Stimulated activated CD8-positive, alpha-beta memory T cell treated with anti-CD3 and anti-CD28 coated beads, Interleukin-4, amount 100 ng/mL, for 1 hour (primary cell): Measurements from ENCODE around the gene ATP5PO.

Source experiments
- DNase-seq, 2 donors: peaks; one replicate each; pipeline ENCODE4 v3.0.0-alpha.2; 2020; ENCODE audit warnings: low read depth in 2 of 2, low spot score in 1 of 2

The ATP5PO gene

DNA sequence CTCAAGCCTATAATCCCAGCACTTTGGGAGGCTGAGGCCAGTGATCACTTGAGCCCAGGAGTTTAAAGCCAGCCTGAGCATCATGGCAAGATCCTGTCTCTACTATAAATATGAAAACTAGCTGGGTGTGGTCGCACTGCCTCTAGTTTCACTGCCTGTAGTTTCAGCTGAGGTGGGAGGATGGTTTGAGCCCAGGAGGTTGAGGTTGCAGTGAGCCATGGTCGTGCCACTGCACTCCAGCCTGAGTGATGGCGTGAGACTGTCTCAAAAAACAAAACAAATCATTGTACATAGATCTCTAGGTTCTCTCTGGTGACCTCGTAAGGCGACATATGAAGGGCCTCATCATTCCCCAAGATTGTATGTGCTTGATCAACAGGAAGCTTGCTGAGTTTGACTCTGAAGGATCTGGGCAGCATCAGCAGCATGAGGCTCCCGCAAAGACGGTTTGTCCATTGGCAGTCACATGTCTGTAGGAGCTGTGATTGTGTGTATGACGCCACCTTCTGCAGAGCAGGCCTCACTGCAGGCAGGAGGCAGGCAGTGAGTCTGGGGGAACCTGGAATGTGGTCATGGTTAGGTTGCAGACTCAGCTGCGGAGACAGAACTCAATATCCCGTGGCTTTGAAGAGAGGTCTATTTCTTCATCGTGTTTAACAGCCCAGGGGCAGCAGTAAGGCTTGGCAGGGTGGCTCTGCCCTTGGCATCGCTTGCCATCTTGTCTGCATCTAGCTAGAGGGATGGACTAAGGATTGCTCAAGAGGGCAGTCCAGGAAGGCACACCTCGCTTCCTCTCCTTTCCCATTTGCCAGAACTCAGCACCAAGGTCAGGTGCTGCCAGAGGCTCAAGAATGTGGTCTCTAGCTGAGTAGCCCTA lies 14.0 kb downstream of the ATP5PO start:
- no peak for DNase-seq

- DNase-seq = no peak
Observed at GRCh38 chr21:33899199-33899598, 16.4 kb downstream of the ATP5PO start.

DNA sequence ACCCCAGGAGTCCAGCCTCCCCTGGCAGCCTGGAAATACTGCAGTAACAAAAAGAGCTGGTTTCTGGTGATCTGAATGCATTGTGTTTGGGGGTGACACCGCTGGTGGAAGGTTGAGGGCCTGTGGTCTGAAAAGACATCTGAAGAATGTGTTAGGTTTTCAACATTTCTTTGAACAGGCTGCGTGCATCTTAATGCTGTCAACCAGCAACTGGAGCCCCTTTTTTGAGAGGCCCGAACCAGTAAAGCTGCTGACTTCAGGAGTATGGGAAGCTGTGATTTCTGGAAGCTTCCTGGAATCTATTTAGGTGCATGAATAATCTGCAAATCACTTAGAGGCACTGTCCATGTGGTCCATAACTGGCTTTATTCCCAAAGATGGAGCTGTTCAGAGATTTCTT lies 17.0 kb downstream of the ATP5PO start:
- no peak for DNase-seq

DNA sequence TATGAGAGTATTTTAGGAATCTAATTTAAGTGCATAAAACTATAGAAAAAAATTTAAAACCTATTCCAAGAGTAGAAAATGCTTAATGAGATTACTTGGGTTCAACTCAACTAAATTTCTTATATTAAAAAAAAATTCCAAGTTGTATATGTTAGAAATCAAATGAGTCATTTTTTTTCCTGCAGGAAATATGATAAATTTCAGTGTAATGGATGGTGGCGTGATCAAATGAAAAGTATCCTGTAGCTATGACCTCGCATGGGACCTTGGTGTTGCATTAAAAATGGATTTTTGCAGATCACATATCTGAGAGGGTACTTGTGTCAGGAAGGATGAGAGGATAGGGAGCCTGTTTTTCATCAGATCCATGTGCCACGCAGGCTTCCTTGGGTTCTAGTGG lies 17.9 kb downstream of the ATP5PO start:
- no peak for DNase-seq

DNA sequence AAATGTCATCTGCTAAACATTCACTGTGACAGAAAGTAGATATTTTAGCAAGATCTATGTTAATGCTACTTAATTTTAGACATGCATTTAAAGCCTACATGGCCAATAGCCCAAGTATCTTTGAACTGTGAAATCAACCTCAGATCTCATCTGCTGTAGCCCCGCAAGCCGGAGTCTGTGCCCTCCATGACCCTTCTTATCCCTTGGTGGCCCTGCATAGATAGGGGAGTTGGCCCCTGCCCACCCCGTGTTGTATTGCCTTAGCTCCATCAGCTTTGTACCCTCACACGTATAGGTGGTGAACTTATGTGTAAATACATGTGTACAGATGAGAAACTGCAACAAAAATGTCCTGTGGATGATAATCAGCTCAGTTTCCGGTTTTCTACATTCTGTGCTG lies 18.5 kb downstream of the ATP5PO start:
- no peak for DNase-seq

GRCh38 chr21:33896691-33897090 lies 18.9 kb downstream of the ATP5PO start:
- no peak for DNase-seq

GRCh38 chr21:33895356-33895755 lies 20.2 kb downstream of the ATP5PO start:
- DNase-seq = no peak

DNA sequence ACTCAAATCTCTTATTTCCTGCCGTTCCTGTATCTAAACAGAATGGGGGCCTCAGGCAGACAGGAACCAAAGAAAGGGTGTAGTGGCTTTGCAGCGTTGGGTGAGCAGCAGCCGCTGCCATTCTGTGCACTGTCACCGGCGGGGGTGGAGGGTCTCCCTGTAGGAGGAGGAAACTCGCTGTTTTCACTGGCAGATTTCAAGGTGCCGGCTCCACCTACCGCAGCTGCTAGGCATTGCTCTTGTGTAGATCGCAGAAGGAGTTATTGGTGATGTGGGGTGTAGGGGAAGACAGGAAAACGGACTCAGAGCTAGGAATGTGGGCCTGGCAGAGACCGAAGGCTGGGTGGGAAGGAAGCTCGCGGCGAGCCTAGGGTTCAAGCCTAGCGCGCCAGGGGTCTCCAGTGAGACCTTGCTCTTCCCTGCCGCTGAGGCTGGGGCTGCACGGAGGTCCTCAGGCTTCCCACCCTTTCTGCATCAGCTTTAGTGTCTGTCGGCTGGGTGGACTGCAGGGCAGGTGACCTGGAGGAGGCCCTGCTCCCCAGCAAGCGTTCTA lies 20.8 kb downstream of the ATP5PO start:
- DNase-seq = peak; percentile 3 to 43

DNA sequence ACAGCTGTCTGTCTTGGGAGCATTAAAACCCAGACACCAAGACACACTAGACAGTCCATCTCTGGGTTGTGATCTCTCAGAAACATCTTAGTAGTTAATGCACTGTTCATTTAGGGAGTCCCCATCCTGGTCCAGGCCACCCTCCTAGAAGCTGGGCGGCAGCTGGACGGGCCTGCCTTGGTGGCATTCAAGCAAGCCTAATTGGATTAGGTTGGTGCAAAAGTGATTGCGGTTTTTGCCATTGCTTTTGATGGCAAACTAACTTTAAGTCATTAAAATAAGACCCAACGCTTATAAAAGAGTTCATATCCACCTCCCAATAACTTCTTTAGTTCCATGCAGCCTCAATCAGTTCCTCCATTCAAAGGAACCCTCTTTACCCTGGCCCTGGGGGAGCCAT lies 21.7 kb downstream of the ATP5PO start:
- DNase-seq = no peak

DNA sequence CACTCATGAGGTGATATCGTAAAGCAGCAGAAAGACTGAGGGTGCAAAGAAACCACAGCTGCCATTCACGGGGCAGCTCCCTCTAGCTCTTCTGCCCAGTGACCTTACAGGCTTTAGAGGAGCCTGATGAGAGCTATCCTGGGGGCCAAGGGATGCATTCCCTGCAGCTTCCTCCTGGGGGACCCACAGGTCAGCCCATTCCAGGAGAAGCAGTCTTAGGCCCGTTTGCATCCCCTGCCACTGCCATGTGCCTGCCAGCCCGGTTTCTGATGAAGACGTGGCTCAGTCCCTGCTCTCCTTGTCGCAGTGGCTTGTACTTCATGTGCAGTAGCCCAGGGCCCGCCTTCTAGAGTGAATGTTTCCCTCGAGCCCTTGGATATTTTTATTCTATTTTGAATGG lies 22.8 kb downstream of the ATP5PO start:
- DNase-seq = no peak

GRCh38 chr21:33890187-33890586 lies 25.4 kb downstream of the ATP5PO start:
- no peak for DNase-seq

DNA sequence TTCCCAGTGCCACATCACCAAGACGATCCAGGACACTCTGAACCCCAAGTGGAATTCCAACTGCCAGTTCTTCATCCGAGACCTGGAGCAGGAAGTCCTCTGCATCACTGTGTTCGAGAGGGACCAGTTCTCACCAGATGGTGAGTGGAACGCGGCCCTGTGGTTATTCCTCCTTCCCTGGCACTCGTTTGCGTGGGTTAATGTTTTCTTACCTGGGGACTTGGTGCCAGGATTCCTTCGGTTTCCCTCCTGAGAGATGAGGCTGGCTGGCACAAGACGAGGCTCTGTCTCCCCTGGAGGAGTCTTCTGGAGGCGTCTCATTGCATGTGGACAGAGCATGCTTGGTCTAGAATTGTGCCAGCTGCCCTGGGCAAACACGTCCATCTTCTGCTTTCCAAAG lies 29.3 kb downstream of the ATP5PO start:
- no peak for DNase-seq

- DNase-seq = no peak
Observed at GRCh38 chr21:33885172-33885514, 30.5 kb downstream of the ATP5PO start.

GRCh38 chr21:33884376-33885171 lies 31.0 kb downstream of the ATP5PO start:
- DNase-seq = no peak

GRCh38 chr21:33883118-33883517 lies 32.5 kb downstream of the ATP5PO start:
- DNase-seq = no peak

DNA sequence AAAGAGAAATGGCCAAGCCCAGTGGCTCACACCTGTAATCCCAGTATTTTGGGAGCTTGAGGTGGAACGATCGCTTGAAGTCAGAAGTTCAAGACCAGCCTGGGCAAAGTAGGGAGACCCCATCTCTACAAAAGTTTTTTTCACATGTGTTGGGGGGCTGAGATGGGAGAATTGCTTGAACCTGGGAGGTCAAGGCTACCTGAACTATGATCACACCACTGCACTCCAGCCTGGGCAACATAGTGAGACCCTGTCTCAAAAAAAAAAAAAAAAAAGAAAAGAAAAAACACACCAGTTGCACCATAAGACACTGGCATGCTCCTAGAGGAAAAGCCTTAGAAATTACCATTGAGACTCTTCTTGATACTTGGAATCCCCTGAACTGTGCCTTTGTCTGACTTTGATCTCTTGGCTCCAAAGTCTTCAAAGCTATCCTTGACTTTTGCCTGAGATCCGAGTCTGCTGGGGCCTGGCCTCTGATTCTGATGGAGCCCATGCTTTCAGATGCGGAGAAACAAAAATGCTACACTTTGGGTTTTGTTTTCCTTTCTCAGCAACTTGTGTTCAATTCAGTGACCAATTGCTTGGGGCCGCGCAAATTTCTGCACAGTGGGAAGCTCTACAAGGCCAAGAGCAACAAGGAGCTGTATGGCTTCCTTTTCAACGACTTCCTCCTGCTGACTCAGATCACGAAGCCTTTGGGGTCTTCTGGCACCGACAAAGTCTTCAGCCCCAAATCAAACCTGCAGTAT lies 33.7 kb downstream of the ATP5PO start:
- no peak for DNase-seq

DNA sequence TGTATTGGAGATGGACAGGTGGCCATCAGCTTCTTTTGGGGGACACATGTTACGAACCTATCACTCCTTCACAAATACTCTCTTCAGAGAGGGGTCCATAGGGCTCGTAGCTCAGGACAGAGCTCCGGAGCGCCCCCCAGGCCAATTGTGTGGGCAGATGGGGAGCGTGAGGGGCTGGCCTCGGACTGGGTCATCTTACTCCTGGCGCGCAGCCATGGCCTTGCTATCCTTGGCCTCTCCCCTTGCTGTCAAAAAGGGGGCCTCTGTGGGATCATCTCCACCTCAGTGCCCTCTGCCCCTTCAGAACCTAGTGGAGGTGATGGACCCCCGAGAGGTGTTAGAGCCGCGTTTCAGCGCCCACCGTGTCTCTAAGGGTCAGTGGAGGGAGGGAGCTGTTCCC lies 35.0 kb downstream of the ATP5PO start:
- no peak for DNase-seq

DNA sequence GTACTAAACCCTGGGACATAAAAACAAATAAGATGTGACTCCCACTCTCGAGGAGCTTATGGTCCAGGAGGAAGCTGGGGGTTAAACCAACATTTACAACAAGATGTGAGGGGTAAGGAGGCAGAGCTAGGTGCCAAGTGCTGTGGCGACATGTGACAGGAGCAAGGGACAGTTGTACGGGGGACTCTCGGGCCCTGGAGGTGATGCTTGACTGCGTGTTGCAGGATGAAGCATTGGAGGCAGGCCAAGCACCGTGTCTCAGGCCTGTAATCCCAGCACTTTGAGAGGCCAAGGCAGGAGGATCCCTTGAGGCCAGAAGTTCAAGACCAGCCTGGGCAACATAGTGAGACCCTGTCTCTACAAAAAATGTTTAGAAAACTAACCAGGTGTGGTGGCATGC lies 36.8 kb downstream of the ATP5PO start:
- no peak for DNase-seq

GRCh38 chr21:33875026-33875695 lies 40.4 kb downstream of the ATP5PO start:
- DNase-seq = no peak

DNA sequence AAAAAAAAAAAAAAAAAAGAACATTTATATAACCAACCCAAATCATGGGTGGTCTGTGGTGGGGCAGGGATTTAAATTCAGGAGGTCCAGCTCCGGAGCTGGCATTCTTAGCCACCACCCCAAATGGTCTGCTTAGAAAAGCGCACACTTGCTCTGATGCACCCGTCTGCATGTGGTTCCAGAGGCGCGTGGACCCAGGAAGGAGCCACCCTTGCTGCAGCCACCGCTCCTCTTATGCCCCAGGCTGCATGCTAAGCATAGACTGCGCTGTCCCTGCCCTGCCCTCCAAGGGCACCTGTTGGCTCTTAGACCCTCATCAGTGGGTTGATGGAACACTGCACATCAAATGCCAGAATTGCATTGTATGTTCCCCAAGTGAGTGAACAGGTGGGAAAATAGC lies 41.4 kb downstream of the ATP5PO start:
- no peak for DNase-seq
